ENCODE measurements around the gene LRFN4. TPM values are rescaled to one million over a fixed set of nuclear protein-coding genes. Genes with fewer than 3 reads are reported as not detected.

Gene LRFN4
- total RNA-seq, 1 donor from 2014 or later = 51.9 TPM

DNA sequence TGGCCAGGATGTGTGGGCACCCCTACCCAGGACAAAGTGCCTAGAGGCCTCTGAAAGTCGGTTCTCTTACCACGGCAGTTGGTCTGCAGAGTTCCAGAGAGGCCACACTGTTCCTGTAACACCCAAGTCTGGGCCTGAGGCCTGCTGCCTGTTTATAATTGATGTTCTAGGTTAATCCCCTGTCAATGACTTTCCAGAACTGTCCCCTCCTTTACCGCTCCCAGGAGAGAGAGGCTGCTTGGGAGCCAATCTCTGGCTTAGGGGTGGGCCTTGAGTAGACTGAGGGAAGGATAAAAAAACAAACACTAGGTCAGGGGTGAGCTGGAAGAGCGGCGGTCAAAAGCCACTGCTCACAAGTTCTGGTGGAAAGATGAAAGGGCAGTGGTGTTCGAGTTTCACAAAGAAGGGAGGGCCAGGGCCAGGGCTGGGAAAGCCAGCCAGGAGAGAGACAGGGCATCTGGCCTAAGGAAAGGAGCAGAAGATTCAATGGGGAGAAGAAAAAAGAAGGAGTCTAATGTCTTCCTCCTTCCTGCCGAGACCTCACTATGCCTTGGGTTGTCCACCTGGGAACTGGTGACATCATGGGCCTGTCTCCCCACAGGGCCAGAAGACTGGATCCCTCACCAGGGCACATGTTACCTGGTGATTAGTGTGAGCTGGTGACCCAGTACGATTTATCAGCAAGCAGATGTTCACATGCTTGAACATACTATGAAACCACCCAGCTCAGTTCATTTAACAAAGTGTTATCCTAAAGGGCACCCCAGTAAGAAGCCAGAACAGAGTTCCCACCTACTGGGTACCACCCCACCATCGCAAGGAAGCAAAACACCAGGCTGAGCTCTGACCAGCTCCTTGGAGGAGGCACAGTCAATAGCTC is 51.1 kb downstream of the LRFN4 start:
- Mint-ChIP-seq H3K27me3 (no peaks in the 10 kb centered on the region), H3K27ac (no peak overlapping the region), H3K36me3 (ENCODE audit: low read depth) (no peaks in the 10 kb centered on the region), H3K4me1 (no peaks in the 10 kb centered on the region), H3K9me3 (no peaks in the 10 kb centered on the region), H3K4me3 (no peak overlapping the region)
- no peak for DNase-seq
- intact Hi-C loops (cut with micrococcal nuclease) = no loop called here

- no peak overlapping the region for H3K27ac Mint-ChIP-seq
- DNase-seq = no peak
- no peaks in the 10 kb centered on the region for H3K27me3 Mint-ChIP-seq
- H3K9me3 Mint-ChIP-seq = no peaks in the 10 kb centered on the region
- intact Hi-C loops (cut with micrococcal nuclease) = no loop called here
- no peaks in the 10 kb centered on the region for H3K4me1 Mint-ChIP-seq
- no peak overlapping the region for H3K4me3 Mint-ChIP-seq
- H3K36me3 Mint-ChIP-seq (ENCODE audit: low read depth) = no peaks in the 10 kb centered on the region
Measured at GRCh38 chr11:66909181-66909580, 52.3 kb downstream of the LRFN4 start.

DNA sequence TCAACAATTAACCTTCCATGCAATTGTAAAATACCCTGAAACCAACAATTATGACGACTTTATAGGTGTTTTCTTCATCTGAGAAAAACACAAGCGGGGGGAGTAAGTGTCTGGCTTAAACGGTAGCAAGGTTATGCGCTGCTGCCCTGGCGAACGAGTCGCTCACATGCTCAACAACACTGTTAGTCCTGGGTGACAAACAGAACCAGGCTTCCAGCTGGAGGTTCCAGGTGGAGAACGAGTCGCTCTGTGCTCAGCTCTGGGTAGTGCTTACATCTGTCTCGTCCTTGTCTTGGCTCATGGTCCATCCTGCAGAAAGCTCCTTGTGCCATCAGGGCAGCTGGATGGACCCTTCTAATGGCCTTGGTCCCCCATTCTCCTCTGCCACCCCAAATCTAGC is 53.2 kb downstream of the LRFN4 start:
- DNase-seq = no peak
- Mint-ChIP-seq H3K9me3 (no peaks in the 10 kb centered on the region), H3K27ac (no peak overlapping the region), H3K4me3 (no peak overlapping the region), H3K4me1 (no peaks in the 10 kb centered on the region), H3K36me3 (ENCODE audit: low read depth) (no peaks in the 10 kb centered on the region), H3K27me3 (no peaks in the 10 kb centered on the region)
- intact Hi-C loops (cut with micrococcal nuclease) = no loop called here

Other genes with a start within 250 kb of the LRFN4 start
- 209 and 214 TPM in 2 replicates for gene RBM14, start 240.4 kb upstream of the LRFN4 start, total RNA-seq
- 109 and 133 TPM in 2 replicates for gene RBM4, start 218.4 kb upstream of the LRFN4 start, total RNA-seq
- gene RBM4B, start 179.2 kb upstream of the LRFN4 start, total RNA-seq = 15.6 and 16.0 TPM in 2 replicates
- 0.88 and 1.6 TPM in 2 replicates for gene SPTBN2, start 127.8 kb upstream of the LRFN4 start, total RNA-seq
- gene RCE1, start 13.6 kb upstream of the LRFN4 start, total RNA-seq = 28.5 and 32.9 TPM in 2 replicates
- 13.1 and 15.7 TPM in 2 replicates for gene PC, start 101.3 kb downstream of the LRFN4 start, total RNA-seq
- gene C11orf86, start 118.2 kb downstream of the LRFN4 start, total RNA-seq = not detected in 2 replicates
- gene SYT12, start 166.1 kb downstream of the LRFN4 start, total RNA-seq = not detected in 2 replicates
- gene RHOD, start 199.8 kb downstream of the LRFN4 start, total RNA-seq = 0.35 TPM in 1 of 2 replicates, not detected in the other